HG03159 (cell line): ENCODE data around the gene FAM219A.
"Not testable (repeated sequence)": the region's sequence is repeated elsewhere in the genome, so short reads cannot be mapped to it uniquely, and the experiment has no call there.

Experiments used
- ATAC-seq: cut with Tn5 transposase; IDR thresholded peaks from one replicate; pipeline ENCODE4 v1.9.1; 2021; ENCODE audit warnings: mild to moderate bottlenecking, moderate library complexity; ENCODE audit not compliant: unreplicated experiment

The FAM219A gene

DNA sequence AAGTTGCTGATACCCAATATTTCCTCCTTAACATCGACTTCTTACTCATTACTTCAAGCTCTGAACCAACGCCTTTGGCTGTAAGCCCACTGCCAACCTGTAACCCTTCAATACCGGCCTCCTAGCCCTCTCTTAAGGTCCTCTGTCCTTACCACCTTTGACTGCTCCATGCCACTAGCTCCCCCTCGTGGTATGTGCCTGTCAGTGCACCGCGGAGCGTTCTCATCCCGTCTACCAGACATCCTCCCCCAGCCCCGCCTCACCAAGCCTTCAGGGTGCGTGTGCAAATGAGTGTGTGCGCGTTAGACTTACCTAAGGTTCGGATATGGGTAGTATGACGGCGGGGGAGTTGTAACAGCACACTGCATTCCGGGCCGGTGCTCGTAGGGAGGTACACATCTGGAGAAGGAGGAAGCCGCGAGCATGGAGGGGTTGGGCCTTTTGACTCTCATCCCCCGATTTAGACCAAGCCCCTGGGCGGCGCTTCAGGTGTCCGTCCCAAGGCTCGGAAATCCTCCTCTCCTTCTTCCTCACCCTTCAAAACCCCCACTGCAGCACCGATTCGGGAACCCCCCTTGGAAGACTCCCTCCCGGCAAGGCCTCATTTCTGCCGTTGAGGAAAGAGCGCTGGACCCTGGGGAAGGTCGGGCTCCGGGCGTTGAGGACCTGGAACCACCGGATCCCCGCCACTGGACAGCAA is 78.9 kb downstream of the FAM219A start:
- ATAC-seq: no peak

DNA sequence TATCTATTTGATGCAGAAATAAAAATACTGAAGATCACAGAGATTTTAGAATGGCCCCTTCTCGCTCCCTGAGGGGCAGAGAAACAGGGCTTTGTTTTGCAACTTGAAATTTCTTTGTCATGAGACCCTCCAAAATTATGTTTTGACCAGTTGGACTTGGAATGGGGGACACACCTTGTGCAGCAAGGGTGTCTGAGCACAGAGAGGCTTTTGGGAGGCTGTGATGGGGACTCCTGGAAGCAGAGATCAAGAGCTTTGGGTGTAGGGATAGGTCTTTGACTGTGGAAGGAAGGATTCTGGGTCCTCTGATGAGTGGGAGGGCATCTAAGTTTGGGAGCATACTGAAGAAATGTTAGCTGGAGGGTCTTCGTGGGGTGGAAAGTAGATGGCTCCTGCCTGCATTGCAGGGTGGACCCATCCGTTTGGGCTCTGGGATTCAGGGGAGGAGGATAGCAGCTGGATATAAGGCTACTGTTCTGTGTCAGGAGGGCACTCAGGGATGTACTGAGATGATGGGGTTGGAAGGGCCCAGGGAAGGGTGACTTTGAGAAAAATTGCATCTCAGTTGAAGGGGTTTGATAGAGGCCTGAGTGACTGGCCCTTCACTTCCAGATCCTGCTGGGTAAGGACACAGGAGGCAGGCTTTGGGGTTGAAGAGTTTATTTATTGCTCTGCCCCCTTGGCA is 79.9 kb downstream of the FAM219A start:
- ATAC-seq: no peak

DNA sequence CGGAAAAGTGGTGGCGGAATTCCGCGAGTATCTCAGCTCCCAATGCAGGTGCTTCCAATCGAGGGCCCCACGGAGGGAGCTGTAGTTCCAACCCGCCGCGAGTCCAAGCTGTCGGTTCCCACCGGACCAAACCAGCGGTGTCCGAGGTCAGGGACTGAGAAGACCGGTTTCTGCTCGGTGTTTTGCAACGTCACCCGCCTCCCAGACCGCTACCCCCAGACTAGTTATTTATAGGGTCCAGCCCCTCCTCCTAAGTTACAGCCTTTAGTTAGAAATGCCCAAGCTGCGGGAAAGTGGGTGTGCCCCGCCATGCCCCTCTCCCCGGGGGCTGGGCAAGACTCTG is 81.0 kb downstream of the FAM219A start:
- ATAC-seq: no peak

DNA sequence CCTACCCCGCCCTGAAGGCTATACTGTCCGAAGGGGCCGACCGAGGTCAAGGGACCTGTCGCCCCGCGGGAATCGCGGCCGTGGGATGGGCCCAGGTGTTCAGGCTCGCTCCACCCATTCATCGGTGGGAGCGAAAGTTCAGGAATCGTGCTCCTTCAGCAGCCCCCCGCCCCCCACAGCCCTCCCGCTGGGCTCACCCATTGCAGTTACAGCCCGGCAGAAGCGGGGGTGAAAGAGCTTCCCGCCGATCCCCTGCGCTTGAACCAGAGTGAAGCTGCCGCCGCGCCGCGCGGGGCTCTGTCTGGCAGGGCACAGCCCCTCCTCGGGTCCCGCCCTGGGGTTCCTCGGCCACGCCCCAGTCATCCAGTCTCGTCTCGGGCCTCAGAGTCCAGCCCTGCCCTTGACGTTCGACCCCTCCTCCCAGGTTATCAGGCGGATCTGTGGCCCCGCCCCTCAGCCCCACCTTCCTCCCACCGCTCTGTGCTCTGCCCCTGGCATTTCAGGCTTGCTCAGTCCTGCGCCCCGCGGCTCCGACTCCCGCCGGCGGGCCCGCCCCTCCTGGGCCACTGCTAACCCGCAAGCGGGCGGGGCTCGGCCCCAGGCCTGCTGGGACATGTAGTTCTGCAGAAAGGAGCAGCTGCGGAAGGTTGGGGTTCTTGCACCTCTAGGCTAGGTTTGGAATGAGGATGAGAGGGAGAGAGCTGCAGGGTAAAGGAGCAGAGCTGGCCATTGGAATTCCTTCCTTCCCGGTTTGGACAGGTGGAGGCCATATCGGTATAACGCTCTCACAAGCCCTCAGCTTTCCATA is 81.6 kb downstream of the FAM219A start, which contains the start of gene MYORG:
Gene MYORG (minus strand): TSS at position 303 of the 808 bp plus-strand sequence. CDS start 3,955 bp downstream, outside the sequence.
- peak; percentile 81 for ATAC-seq

DNA sequence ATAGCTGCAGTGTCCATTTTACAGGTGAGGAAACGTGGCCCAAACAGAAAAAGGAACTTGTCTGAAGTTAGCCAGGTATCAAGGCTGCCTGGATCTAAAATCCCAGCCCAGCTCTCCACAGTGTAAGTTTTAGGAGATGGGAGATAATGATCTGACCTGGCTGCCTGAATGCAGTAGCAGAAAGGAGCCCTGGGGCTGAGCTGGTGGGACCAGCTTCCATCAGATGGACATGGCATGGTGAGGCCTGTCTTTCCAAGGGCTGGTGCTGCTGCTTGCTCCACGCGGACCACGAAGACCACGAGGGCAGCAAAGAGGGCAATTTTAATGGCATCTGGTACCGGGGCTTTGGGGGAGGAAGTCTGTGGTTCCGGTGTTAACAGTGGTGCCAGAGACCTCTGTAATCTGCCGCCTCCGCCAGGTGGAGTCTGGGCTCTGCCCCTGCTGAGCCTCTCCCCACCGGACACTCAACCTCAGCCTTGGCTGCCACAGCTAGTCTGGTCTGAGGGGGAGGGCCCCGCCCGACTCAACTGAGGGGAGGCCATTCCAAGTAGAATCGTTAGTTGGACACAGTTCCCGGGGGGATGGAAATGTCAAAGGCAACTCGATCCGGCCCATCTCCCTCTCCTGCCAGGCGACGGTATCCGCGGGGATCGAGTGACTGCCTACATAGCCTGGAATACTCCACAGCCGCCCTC is 82.3 kb downstream of the FAM219A start:
- no peak for ATAC-seq

DNA sequence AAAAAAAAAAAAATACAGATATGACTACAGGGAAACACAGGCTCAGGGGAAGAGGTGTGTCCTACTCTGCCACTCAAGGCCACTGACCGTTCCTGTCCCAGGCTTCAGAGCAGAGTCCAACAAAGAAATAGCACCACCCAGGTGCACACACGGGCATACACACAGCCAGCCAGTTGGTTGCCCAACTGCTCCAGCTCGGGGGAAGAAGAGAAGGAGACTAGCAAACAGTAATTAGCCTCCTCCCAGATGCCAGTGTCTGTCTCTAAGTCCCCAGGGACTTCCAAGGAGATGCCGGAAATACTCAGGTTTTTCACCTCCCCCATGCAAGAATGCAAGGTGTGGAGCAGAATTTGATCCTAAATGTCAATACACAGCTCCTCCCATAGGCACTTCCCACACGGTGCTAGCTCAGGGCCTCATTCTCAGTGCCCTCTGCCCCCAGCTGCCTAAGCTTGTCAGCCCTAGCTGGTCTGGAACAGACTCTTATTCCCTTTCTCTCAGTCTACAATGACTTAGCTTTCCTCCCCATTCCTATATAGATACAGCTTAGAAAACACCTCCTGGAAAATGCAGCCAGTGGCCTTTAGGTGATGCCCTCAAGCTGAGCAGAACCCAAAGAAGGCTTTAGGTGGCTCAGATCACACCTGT is 83.3 kb downstream of the FAM219A start:
- ATAC-seq: no peak

DNA sequence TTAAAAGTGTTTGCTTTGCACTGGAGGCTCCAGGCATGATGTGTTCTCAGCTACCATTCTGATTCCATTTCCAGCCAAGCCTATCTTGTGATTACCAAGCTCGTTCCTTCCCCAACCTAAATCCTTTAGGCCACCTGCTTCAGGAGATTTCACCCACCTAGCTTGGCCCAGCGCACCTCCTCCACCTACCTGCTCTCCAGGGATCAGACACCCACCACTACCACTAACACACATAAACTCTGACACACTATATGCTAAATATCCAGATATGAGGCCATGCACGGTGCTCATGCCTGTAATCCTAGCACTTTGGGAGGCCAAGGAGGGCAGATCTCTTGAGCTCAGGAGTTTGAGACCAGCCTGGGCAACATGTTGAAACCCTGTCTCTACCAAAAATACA is 84.0 kb downstream of the FAM219A start:
- no peak for ATAC-seq

DNA sequence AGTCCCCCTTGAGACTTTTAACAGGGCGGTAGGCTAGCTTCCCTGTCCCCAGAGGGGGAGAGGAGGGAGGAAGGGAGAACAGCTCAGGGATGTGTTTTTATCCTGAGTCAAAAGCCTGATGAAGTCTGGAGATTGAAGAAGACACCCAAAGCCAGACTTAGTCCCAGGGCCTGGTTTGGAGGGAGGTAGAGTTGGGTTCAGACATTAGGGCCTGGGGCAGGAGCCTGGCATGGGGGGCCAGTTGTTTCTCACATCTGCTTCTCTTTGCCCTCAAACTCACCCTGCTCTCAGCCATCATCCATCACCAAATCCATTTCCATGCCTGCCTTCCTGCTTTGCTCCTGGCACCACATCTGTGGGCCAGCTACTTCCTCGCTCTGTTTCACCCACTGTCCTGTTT is 84.6 kb downstream of the FAM219A start:
- ATAC-seq: no peak

DNA sequence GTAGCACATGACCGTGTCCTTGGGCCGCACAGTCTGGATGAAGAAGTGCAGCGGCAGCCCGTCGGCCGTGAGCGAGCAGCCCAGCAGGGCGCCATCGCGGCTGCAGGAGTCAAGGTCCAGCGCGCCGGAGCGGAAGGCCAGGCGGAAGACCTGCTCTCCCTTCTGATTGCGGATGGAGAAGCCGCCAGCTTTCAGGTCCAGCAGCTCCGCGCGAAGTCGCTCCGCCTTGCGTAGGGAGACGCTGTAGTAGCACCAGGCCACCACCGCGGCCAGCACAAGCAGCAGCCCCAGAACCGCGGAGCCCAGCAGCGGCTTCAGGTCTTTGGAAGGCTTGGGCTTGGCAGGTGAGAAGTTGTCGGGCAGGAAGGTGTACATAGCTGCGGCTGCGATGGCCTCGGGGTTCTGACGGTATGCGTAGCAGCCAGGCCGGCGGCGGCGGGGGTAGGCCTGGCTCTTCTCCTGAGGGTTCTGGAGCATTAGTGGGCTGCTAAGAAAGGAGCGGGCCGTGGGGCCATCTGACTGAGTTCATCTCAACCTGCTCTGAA is 85.8 kb downstream of the FAM219A start:
- ATAC-seq: no peak

DNA sequence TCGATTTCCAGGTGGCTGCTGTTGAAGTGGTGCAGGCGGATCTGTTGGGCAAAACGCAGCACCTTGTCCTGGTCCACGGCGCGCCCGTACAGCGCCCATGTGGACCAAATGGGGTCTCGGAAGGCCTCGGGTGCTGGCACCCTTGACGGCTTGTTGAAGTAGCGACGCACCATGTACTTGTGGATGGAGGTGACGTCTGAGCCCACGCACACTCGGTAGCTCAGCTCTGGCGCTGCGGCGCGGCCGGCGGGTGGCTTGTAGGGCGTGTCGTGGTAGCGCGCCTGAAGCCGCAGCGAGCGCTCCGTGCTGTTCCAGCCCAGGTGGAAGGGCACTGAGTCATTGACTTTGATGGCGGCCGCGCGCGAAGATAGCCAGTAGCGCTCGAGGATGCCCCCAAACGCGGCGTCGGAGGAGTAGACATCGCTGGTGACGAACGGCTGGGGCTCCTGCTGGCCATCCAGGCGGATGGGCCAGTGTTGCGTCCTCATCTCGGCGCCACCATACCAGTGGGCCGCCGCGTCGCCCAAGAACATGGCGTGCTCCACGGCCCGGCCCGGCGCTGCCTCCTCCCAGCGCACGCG is 86.4 kb downstream of the FAM219A start:
- no peak for ATAC-seq

DNA sequence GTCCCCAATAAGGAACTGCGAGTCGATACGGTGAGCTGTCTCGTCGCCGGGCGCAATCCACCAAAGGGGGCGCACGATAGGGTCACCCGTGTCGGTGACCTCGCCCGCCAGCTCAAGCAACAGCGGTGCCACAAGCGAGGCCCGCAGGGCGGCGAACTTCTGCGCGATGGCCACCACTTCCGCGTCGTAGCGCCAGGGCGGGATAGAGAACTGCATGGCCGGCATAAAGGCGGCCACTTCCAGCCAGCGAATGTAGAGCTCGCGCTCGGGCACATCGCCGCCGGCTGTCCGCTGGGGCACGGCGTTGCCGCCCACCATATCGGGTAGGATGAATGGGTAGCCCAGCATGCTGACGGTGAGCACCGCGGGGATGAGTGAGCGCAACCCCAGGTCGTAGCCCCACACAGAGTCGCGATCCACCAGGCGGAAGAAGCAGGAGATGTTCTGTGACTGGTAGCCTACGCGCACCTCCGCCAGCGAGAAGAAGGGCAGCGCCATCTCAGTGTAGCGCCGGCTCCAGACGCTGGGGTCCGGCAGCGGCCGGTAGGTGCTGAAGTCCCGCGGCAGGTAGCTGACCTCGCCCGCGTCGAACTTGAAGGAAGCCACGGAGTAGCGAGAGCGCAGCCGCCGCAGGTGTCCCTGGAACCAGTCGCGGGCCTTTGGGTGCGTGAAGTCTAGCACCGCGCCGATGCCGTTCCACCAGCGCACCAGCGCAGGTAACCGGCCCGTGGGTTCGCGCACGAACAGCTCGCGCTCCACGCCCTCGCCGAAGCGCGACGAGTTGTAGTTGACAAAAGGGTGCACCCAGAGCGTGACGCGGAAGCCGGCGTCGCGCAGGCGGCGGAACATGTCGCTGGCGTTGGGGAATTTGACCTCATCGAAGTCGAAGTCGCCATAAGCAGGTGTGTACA is 87.1 kb downstream of the FAM219A start:
- no peak for ATAC-seq

DNA sequence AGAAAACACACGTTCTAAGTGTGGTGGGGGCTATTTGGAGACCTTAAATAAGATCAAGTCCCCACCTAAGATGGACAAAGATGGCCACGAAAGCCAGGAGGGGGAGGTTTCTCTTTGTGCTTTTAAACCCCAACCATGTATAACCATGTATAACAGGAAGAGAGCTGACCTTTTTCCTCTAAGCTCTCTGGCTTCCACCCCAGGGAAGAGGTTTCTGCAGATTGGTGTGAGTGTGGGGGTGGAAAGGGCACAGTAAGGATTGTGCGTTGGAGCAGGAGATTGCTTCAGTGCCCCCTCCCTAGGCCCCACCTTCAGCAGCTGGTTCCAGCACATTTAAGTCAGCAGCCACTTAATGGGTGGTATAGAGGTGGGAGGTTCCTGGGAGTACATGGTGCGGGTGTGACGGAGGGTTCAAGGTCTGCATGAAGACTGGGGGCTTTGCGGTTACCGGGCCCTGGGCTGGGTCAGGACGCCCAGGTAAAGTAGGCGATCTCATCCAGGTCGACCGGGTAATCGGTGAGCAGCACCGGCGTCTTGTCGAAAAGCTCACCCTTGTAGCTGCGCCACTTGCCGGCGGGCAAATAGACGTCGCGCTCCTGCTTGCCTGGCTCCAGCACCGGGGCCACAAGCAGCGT is 87.9 kb downstream of the FAM219A start:
- ATAC-seq: no peak

DNA sequence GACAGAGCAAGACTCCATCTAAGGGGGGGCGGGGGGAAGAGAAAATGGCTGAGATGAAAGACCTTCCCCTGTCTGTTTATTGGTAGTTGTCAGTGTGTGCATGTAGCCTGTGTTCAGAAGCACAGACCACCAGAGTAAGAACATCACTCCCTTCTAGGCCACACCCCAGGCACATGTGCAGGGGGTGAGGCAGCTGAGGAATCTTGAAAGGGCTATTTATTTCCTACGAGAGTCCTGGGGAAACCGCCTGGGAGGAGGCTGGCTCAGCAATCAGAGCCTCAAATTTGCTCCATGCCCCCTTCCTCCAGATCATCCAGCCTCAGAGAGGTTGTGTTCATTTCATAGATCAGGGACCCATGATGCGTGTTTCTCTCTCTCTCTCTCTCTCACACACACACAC is 88.7 kb downstream of the FAM219A start:
- ATAC-seq: no peak

DNA sequence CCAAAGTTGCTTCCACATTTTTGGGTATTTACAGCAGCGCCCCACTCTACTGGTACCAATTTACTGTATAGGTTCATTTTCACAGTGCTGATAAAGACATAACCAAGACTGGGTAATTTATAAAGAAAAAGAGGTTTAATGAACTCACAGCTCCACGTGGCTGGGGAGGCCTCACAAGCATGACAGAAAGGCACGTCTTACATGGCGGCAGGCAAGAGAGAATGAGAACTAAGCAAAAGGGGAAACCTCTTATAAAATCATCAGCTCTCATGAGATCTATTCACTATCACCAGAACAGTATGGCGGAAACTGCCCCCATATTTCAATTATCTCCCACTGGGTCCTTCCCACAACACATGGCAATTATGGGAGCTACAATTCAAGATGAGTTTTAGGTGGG is 89.6 kb downstream of the FAM219A start:
- not testable (repeated sequence) for ATAC-seq

DNA sequence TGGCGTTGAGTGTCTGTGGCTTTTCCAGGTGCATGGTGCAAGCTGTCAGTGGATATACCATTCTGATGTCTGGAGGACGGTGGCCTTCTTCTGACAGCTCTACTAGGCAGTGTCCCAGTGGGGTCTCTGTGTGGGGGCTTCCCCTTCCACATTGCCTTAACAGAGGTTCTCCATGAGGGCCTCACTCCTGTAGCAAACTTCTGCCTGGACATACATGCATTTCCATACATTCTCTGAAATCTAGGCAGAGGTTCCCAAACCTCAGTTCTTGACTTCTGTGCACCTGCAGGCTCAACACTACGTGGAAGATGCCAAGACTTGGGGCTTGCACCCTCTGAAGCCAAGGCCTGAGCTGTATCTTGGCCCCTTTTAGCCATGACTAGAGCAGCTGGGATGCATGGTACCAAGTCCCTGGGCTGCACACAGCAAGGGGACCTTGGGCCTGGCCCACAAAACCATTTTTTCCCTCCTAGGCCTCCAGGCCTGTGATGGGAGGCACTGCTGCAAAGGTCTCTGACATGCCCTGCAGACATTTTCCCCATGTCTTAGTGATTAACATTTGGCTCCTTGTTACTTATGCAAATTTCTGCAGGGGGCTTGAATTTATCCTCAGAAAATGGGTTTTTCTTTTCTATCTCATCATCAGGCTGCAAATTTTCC is 90.5 kb downstream of the FAM219A start:
- not testable (repeated sequence) for ATAC-seq

DNA sequence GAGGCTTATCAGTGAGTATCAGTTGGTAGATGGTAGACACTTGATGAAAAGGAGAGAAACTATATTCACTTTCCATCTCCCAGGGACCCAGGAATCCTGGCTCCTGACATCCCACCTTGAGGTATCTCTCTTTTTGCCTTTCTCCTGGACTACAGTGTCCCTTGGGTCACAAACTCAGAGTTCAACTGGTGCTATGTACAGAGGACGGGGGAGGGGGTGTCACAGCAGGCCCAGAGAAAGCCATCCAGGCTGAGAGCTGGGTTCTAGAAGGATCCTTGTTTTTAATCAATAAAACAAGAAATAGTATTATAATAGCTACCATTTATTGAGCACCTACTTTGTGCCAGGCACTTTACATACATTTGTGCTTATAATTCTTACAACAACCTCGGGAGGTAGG is 92.0 kb downstream of the FAM219A start:
- no peak for ATAC-seq

DNA sequence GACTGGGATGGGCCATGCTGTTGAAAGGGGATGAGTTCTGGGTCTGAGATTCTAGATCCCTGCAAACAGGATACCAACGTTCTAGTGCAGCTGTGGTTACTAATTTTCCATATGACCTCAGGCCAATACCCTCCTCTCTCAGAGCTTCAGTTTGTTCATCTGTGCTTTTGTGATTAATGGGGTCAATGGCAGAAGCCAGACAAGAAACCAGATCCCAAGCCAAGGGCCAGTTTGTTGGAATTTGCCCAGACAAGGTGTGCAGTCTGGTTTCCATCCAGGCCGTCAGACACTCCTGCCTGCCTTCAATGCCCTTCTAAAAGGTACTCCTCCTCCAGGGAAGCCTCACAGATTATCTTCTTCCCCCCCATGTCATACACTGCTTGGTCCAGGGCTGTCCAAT is 93.1 kb downstream of the FAM219A start:
- no peak for ATAC-seq
